Astrocyte of the spinal cord (primary cell): ENCODE data around the gene HOXB4.
A peak's percentile ranks its signal among the peaks of the same experiment; 100 is the strongest.

Experiments used
- DNase-seq: peaks from one replicate; pipeline ENCODE4 v3.0.0; 2011; ENCODE audit warnings: low read depth, low spot score
- H3K4me3 ChIP-seq: 2 replicates; pipeline ENCODE4 v1.5.1; 2011; ENCODE audit warnings: low read depth, mild to moderate bottlenecking, low read length, moderate library complexity
- in situ Hi-C: cut with HindIII; loops from 2 replicates; pipeline ENCODE4 v1.10.0; 2017; ENCODE audit warnings: low sequenced_read_pairs
- TF ChIP-seq, protein P1 (sequence below): IDR thresholded peaks from 2 replicates; pipeline ENCODE4 v1.5.1; 2012; ENCODE audit warnings: low read depth, mild to moderate bottlenecking, low read length, inconsistent platforms

Gene HOXB4

DNA sequence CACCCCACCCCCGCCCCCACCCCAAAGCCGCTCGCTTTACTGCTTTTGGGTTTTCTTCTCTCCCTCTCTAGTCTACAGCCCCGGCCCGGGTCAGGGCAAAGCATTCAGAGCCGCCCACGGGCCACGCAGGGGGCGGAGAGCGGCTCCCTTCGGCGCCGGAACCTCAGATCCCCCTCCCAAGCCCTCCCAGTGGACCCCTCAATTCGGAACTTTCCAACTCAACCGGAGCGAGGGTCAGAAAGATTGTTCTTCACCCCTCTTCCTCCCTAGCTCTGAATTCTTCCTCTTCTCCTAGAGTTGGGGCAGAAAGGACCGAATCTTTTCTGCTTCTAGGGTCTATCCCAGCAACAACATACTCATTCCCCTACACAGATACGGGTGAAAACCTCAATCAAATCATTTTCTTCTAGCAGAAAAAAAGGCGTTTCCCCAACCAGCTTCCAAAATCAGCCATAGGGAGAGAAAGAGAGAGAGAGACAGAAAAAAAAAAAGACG lies 34.2 kb downstream of the HOXB4 start:
- peak overlapping the region; percentile 93 for H3K4me3 ChIP-seq
- DNase-seq = no peak
- in situ Hi-C loops = no loop called here
- TF ChIP-seq, protein P1, sequence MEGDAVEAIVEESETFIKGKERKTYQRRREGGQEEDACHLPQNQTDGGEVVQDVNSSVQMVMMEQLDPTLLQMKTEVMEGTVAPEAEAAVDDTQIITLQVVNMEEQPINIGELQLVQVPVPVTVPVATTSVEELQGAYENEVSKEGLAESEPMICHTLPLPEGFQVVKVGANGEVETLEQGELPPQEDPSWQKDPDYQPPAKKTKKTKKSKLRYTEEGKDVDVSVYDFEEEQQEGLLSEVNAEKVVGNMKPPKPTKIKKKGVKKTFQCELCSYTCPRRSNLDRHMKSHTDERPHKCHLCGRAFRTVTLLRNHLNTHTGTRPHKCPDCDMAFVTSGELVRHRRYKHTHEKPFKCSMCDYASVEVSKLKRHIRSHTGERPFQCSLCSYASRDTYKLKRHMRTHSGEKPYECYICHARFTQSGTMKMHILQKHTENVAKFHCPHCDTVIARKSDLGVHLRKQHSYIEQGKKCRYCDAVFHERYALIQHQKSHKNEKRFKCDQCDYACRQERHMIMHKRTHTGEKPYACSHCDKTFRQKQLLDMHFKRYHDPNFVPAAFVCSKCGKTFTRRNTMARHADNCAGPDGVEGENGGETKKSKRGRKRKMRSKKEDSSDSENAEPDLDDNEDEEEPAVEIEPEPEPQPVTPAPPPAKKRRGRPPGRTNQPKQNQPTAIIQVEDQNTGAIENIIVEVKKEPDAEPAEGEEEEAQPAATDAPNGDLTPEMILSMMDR = no peak

DNA sequence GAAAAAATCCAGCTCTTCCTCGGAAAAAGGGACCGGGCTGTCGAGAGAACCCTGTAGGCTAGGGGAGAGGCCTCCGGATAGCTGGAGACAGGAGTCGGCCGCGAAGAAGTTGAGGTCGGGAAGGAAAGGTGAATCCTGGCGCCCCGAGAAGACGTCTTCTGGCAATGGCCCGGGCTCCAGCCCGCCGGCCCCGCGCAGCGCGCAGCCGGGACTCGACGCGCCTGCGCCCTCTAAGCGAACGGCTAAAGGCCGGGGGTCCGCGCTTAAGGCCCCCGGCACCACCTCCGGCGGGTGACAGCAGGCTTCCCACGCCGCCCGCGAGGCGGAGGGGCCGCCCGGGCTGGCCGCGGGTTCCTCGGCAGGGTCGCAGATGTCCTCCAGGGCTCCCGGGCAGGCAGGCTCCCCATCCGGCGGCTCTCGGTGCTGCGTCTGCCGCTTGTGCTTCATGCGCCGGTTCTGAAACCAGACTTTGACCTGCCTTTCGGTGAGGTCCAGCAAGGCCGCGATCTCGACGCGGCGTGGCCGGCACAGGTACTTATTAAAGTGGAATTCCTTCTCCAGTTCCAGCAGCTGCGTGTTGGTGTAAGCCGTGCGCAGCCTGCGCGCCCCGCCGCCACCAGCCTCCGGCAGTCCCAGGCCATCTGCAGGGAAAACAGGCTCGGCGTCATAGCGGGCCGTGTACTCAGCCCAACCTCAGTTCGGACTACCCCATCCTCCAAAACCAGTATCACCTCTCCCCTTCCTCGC lies 34.9 kb downstream of the HOXB4 start:
- H3K4me3 ChIP-seq = peak overlapping the region; percentile 93
- TF ChIP-seq, protein P1 = no peak
- peak; percentile 75 for DNase-seq
- in situ Hi-C loops = no loop called here

DNA sequence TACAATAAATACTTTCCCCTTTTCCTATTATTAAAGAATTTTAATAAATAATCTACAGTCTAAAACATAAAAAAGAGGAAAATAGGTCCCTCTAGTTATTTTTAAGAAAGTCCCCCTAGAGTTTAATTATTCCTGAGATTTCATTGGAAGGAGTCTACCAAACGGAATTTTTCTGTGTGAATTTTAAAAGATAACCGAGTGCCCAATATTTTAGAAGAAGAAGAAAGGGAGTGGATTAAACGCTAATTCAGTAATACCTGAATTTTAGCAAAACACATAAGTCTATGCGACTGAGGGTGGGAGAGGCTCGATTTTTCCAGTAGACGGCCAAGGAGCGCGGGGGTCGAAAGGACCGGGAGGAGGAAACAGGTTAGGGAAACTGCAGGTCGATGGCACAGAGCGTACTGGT lies 35.4 kb downstream of the HOXB4 start:
- TF ChIP-seq, protein P1 = no peak
- peak overlapping the region; percentile 93 for H3K4me3 ChIP-seq
- DNase-seq = no peak
- in situ Hi-C loops = no loop called here

DNA sequence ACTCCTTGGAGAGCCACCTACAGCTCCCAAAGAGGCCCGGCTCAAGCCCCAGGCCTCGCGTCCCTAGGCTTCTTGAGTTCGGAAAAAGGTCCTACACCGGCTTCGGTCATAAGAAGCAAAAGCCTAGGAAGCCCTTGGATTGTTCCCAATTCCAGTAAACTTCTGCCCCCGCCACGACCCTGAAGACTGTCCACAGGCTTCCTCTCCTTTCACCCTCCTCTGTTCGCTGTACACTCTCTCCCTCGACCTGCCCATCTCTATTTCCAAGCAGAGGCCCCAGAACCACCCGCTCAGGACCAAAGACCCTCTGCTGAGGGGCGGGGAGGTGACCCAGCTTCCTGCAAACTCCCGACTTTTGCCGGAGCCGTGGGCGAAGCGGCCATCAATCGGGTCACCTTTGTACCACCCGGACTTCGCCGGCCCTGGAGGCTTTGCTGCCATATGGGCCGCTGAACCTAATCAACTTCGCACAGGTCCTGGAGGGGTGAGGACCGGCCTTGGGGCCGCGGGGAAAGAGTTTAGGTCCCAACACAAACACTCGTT lies 36.0 kb downstream of the HOXB4 start:
- H3K4me3 ChIP-seq = peak overlapping the region; percentile 93
- DNase-seq = no peak
- in situ Hi-C loops = no loop called here
- TF ChIP-seq, protein P1 = no peak

DNA sequence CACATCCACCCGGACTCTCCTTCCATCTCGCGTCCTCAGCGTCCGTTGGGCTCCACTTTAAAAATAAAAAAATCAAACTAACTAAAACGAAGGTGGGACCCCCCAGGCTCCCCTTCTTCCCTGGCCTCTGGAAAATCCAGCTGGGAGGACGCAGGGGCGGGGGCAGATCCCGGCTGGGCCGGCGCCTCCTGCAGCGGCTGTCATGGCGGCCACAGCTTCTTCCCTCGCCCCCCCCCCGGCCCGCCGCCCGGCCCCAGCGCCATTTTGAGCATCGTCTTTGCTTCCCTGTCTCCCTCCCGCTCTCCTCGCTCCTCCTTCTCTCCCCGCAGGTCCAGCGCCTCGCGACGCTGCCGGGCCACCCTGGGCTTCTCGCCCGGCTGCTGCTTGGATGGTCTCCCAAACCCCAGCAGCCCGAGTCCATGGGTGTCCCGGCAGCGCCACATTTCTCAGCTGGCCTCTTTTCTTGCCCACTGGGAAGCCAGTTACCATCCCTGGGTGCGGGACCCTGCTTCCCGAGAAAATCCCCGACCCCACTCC lies 36.5 kb downstream of the HOXB4 start:
- DNase-seq = peak; percentile 77
- in situ Hi-C loops = no loop called here
- TF ChIP-seq, protein P1 = no peak
- H3K4me3 ChIP-seq = peak overlapping the region; percentile 93

DNA sequence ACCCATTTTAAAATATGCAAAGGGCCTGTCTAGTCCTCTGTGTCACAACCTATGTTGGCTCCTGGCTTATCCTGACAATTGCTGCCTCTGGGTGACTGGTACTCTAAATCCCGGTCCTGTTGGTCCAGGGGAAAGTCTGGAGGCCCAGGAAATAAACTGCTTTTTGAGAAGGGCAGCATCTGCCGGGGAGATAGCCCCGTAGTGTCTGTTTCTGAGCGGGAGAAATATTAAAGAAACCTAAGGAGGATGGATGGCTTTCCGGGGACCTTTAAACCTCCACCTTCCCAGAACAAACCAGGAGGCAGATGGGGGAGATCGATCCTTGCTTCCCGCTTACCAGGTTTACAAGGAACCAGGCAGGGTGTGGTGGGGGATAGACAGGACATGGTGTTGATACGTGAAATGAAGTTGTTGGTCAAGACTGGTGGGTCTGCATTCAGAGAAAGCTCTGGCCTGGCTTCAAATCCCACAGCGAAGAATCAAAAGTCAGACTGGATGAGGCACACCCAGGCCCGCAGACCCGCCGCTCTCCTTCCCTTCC lies 37.0 kb downstream of the HOXB4 start:
- peak overlapping the region; percentile 93 for H3K4me3 ChIP-seq
- in situ Hi-C loops = no loop called here
- DNase-seq = peak; percentile 46
- TF ChIP-seq, protein P1 = no peak
